HepG2 (cell line): Measurements from ENCODE around the gene TMEM200B. TPM values are rescaled to one million over a fixed set of nuclear protein-coding genes. Genes with fewer than 3 reads are reported as not detected.

ENCODE experiments used
- ATAC-seq: fragments of 200-7000 bp; cut with Tn5 transposase; 3 replicates; pipeline ENCODE4 v1.9.1; 2020; ENCODE audit warnings: mild to moderate bottlenecking, moderate library complexity
- BruUV-seq: library from RNA; stranded (reverse); fragments of 400-500 nt; replicated peaks from 2 replicates; lab custom pipeline; 2021; lab: Mats Ljungman, UMichigan
- CTCF ChIA-PET: fragments of 300-600 bp; formaldehyde crosslinking; extraction: SDS; loops from one replicate; lab custom pipeline; 2021; ENCODE audit warnings: low total read pairs, inconsistent platforms, low intra/inter-chr PET ratio; lab: Yijun Ruan, JAX
- POLR2A ChIA-PET: fragments of 350-600 bp; sonication (Branson Sonifier 250); formaldehyde crosslinking; loops from one replicate; lab custom pipeline; 2020; ENCODE audit warnings: antibody characterized with exemption, inconsistent platforms; lab: Yijun Ruan, JAX
- DNase-seq: peaks from one replicate; pipeline ENCODE4 v3.0.0-alpha.2; 2015; ENCODE audit warnings: low spot score
- FAIRE-seq: peaks from 3 replicates; lab custom pipeline; 2011; peaks lifted over from hg19 to GRCh38; lab: Jason Lieb, UNC
- H2AFZ ChIP-seq: one replicate; pipeline ENCODE4 v1.6.1; 2011; ENCODE audit warnings: low read length, inconsistent platforms
- H3K27ac ChIP-seq: fragments of 300-600 bp; 3 replicates; pipeline ENCODE4 v1.8.0; 2011; ENCODE audit warnings: mixed run types, mild to moderate bottlenecking, mixed read lengths, low read length, inconsistent platforms; ENCODE audit not compliant: insufficient read depth; ENCODE audit errors: extremely low read length
- H3K27me3 ChIP-seq, 2 experiments: fragments of 200-600 bp in 1 of 2; 2 replicates in 1 of 2; 3 replicates in 1 of 2; pipeline versions ENCODE4 v1.6.0 to v1.8.0; 2011; ENCODE audit warnings: low read length in 2 of 2, mild to moderate bottlenecking in 2 of 2, moderate library complexity in 2 of 2, inconsistent platforms in 1 of 2; ENCODE audit not compliant: insufficient read depth in 2 of 2, control insufficient read depth in 1 of 2
- H3K36me3 ChIP-seq, 2 experiments: fragments of 200-600 bp in 1 of 2; replicated peaks in 1 of 2; 2 replicates in 1 of 2; 3 replicates in 1 of 2; pipeline versions ENCODE4 v1.5.1 to v1.8.0; 2011; ENCODE audit warnings: low read length in 2 of 2, inconsistent platforms in 1 of 2; ENCODE audit not compliant: insufficient read depth in 2 of 2, control insufficient read depth in 1 of 2
- H3K4me1 ChIP-seq: 2 replicates; pipeline ENCODE4 v1.5.1; 2012; ENCODE audit warnings: low read length, inconsistent platforms; ENCODE audit not compliant: insufficient read depth
- H3K4me2 ChIP-seq: 2 replicates; pipeline ENCODE4 v1.6.0; 2011; ENCODE audit warnings: low read depth, low read length, inconsistent platforms
- H3K4me3 ChIP-seq, 3 experiments: fragments of 200-600 bp in 1 of 3; sonication (generic), shearing (Covaris generic) in 1 of 3; replicated peaks in 1 of 3; 2 replicates each; pipeline ENCODE4 v1.5.1; 2011 to 2016; ENCODE audit warnings: low read length in 3 of 3, inconsistent platforms in 2 of 3, low read depth in 2 of 3, mild to moderate bottlenecking in 2 of 3, control low read depth in 1 of 3, mixed read lengths in 1 of 3; ENCODE audit not compliant: insufficient read depth in 1 of 3
- H3K79me2 ChIP-seq: one replicate; pipeline ENCODE4 v1.6.1; 2011; ENCODE audit warnings: low read length, inconsistent platforms; ENCODE audit not compliant: insufficient read depth
- H3K9ac ChIP-seq: 2 replicates; pipeline ENCODE4 v1.6.0; 2011; ENCODE audit warnings: mild to moderate bottlenecking, low read depth, low read length, inconsistent platforms; ENCODE audit not compliant: insufficient read depth
- H3K9me3 ChIP-seq: 2 replicates; pipeline ENCODE4 v1.5.1; 2012; ENCODE audit warnings: mild to moderate bottlenecking, low read length
- H4K20me1 ChIP-seq: 2 replicates; pipeline ENCODE4 v1.6.0; 2011; ENCODE audit warnings: inconsistent platforms, mild to moderate bottlenecking, low read length, moderate library complexity; ENCODE audit not compliant: insufficient read depth
- CHCHD3 ChIP-seq: sonication (generic); formaldehyde crosslinking; IDR thresholded peaks from 2 replicates; pipeline ENCODE4 v1.8.0; 2022; ENCODE audit warnings: mild to moderate bottlenecking, missing genetic modification reagents, moderate library complexity
- MYNN ChIP-seq: sonication (generic); formaldehyde crosslinking; IDR thresholded peaks from 2 replicates; pipeline ENCODE4 v1.4.0; 2020; ENCODE audit warnings: mild to moderate bottlenecking, low read depth, missing genetic modification reagents
- NPAS2 ChIP-seq: sonication (generic); formaldehyde crosslinking; IDR thresholded peaks from 2 replicates; pipeline ENCODE4 v1.8.0; 2022; ENCODE audit warnings: mild to moderate bottlenecking, missing genetic modification reagents, borderline replicate concordance
- POLR2AphosphoS5 ChIP-seq: IDR thresholded peaks from 2 replicates; pipeline ENCODE4 v1.6.1; 2012; ENCODE audit warnings: low read depth, low read length
- RBM22 ChIP-seq: fragments of 200-400 bp; formaldehyde crosslinking; optimal IDR thresholded peaks from 2 replicates; pipeline ENCODE3; 2017; ENCODE audit warnings: mild to moderate bottlenecking, low read length, moderate library complexity
- SPEN ChIP-seq: sonication (generic); formaldehyde crosslinking; IDR thresholded peaks from 2 replicates; pipeline ENCODE4 v1.5.1; 2020; ENCODE audit warnings: low read depth, mild to moderate bottlenecking, missing genetic modification reagents
- THAP7 ChIP-seq: sonication (generic); formaldehyde crosslinking; IDR thresholded peaks from 2 replicates; pipeline ENCODE4 v1.8.1; 2023; ENCODE audit warnings: mild to moderate bottlenecking, missing genetic modification reagents
- UBTF ChIP-seq: sonication (generic); formaldehyde crosslinking; IDR thresholded peaks from 2 replicates; pipeline ENCODE4 v1.4.0; 2020; ENCODE audit warnings: mild to moderate bottlenecking, missing genetic modification reagents
- ZEB1 ChIP-seq: IDR thresholded peaks from 2 replicates; pipeline ENCODE4 v1.6.1; 2012; ENCODE audit warnings: mild to moderate bottlenecking, low read depth, inconsistent platforms; ENCODE audit not compliant: insufficient replicate concordance
- ZMAT5 ChIP-seq: sonication (generic); formaldehyde crosslinking; IDR thresholded peaks from 2 replicates; pipeline ENCODE4 v1.5.0; 2020; ENCODE audit warnings: mild to moderate bottlenecking, low read depth, missing genetic modification reagents, borderline replicate concordance
- ZNF414 ChIP-seq: sonication (generic); formaldehyde crosslinking; IDR thresholded peaks from 2 replicates; pipeline ENCODE4 v1.5.0; 2020; ENCODE audit warnings: missing genetic modification reagents
- ZNF563 ChIP-seq: sonication (generic); formaldehyde crosslinking; IDR thresholded peaks from 2 replicates; pipeline ENCODE4 v1.8.0; 2022; ENCODE audit warnings: mild to moderate bottlenecking, moderate library complexity, missing genetic modification reagents
- WGBS: methylation state at CpG from one replicate; pipeline ENCODE4 v1.1.6; 2017; ENCODE audit warnings: low lambda C conversion rate; 5-methylcytosine and 5-hydroxymethylcytosine counted together
- in situ Hi-C: cut with HindIII; loops from 2 replicates; pipeline ENCODE4 v1.10.0; 2017; ENCODE audit warnings: low pct_unique_long_range_greater_than_20kb; ENCODE audit not compliant: extremely low pct_ligation_motif_present
- intact Hi-C: fragments of 100-400 bp; cut with micrococcal nuclease; formaldehyde crosslinking; loops from one replicate; pipeline ENCODE4 v1.10.0; 2022; ENCODE audit not compliant: unreplicated experiment
- polyA plus RNA-seq, 8 experiments: library from polyadenylated mRNA; depleted of rRNA in 3 of 8; stranded (reverse) in 7 of 8; unstranded in 1 of 8; fragments of >200 nt; fragmentation: Illumina TruSeq in 4 of 8; extraction: Trizol in 4 of 8; gene quantifications; 2 replicates each; pipeline versions ENCODE4 v1.2.1 to v1.2.3, GENCODE V29; 2011 to 2016; ENCODE audit warnings: low read depth in 4 of 8, missing spikeins in 1 of 8, mixed read lengths in 1 of 8; ENCODE audit not compliant: insufficient read depth in 1 of 8
- total RNA-seq, 5 experiments: library from RNA; depleted of rRNA; stranded (reverse); fragments of >200 nt; fragmentation: Illumina TruSeq; extraction: Trizol; gene quantifications; 2 replicates each; pipeline ENCODE4 v1.2.3, GENCODE V29; 2016; ENCODE audit warnings: low read depth in 1 of 5

The TMEM200B gene
- total and polyA plus RNA-seq, 2 of the 13 experiments (the other 11 are each of a cell fraction or from before 2014, with no cell fraction given): 1.1 to 1.4 TPM

- intact Hi-C loops: no loop called here
- ChIA-PET CTCF (no interaction called here), POLR2A (interaction anchor here (0.6 to 1.8 kb wide), 2 partner anchors 19 to 529 kb away, joined by 3 read pairs; partner anchors contain the start of gene SRSF4)
- Histone ChIP-seq H3K27me3 (no peaks in the 10 kb centered on the region), H2AFZ (no peak overlapping the region), H3K27ac (no peak overlapping the region), H3K4me3 (no peak overlapping the region), H3K79me2 (peaks cover 60% of the 10 kb centered on the region), H3K4me2 (no peak overlapping the region), H3K4me1 (peaks cover 36% of the 10 kb centered on the region), H3K9ac (no peak overlapping the region), H3K36me3 (peaks cover 19 to 79% of the 10 kb centered on the region in 2 experiments), H4K20me1 (peaks cover 20% of the 10 kb centered on the region), H3K9me3 (no peaks in the 10 kb centered on the region)
- no peak for DNase-seq
- ATAC-seq: no peak
- in situ Hi-C loops: no loop called here
- BruUV-seq: no TSS peak
- FAIRE-seq: no peak
- no peak for TF ChIP-seq CHCHD3
- peak; percentile 54 for TF ChIP-seq RBM22
- TF ChIP-seq NPAS2: no peak
- TF ChIP-seq, all 625 proteins: peak for 1
- 96% methylated on average over 9 of the region's 9 CpGs for WGBS
These were observed 38.9 kb upstream of the TMEM200B start for GRCh38 chr1:29162476-29163138.

GRCh38 chr1:29162025-29162424 lies 38.3 kb upstream of the TMEM200B start:
- peaks cover 21 to 79% of the 10 kb centered on the region in 2 experiments for H3K36me3 ChIP-seq
- peaks cover 31% of the 10 kb centered on the region for H3K4me1 ChIP-seq
- CTCF ChIA-PET: no interaction called here
- TF ChIP-seq SPEN: no peak
- no peak for TF ChIP-seq POLR2AphosphoS5
- TF ChIP-seq ZEB1: no peak
- no peak for TF ChIP-seq UBTF (CRISPR knock-in tag)
- no peak for TF ChIP-seq ZMAT5
- no peak for TF ChIP-seq ZNF414 (CRISPR knock-in tag)
- TF ChIP-seq THAP7: no peak
- TF ChIP-seq ZNF563: no peak
- no peak for TF ChIP-seq MYNN (CRISPR knock-in tag)

More at GRCh38 chr1:29162025-29162424, 38.3 kb upstream of the TMEM200B start:
- intact Hi-C loops (no loop called here), in situ Hi-C loops (no loop called here)
- POLR2A ChIA-PET: interaction anchor here (0.6 to 1.8 kb wide), 2 partner anchors 20 to 528 kb away, joined by 3 read pairs; partner anchors contain the start of gene SRSF4
- peaks cover 20% of the 10 kb centered on the region for H4K20me1 ChIP-seq
- FAIRE-seq (no peak), ATAC-seq (no peak), DNase-seq (no peak)
- H3K27me3 ChIP-seq: no peaks in the 10 kb centered on the region
- no TSS peak for BruUV-seq
- H3K9ac ChIP-seq: no peak overlapping the region
- no peak overlapping the region for H3K27ac ChIP-seq
- no peak overlapping the region for H3K4me2 ChIP-seq
- H3K4me3 ChIP-seq: no peak overlapping the region
- H2AFZ ChIP-seq: no peak overlapping the region
- H3K79me2 ChIP-seq: peaks cover 56% of the 10 kb centered on the region
- 90% methylated on average over 4 of the region's 4 CpGs for WGBS
- no peaks in the 10 kb centered on the region for H3K9me3 ChIP-seq
